CD14-positive monocyte (primary cell): ENCODE measurements around the gene LDLRAD4. TPM values are rescaled to one million over a fixed set of nuclear protein-coding genes. Genes with fewer than 3 reads are reported as not detected.
A peak's percentile ranks its signal among the peaks of the same experiment; 100 is the strongest.

Experiments used
- DNase-seq, 3 donors: peaks; one replicate each; pipeline ENCODE4 v3.0.0-alpha.2; 2011 to 2022
- H2AFZ ChIP-seq: 2 replicates; pipeline ENCODE4 v1.6.0; 2012; ENCODE audit warnings: mild to moderate bottlenecking, low read depth, low read length, inconsistent platforms; ENCODE audit not compliant: insufficient read depth, poor library complexity, severe bottlenecking
- H3K27ac ChIP-seq, 2 donors: 1 replicate in 1 of 2; 2 replicates in 1 of 2; pipeline ENCODE4 v1.5.1; 2012 to 2013; ENCODE audit warnings: low read length in 2 of 2, control low read depth in 1 of 2, inconsistent platforms in 1 of 2, low read depth in 1 of 2, mild to moderate bottlenecking in 1 of 2
- H3K27me3 ChIP-seq, 2 donors: one replicate each; pipeline versions ENCODE4 v1.6.0 to v1.6.1; 2011 to 2013; ENCODE audit warnings: low read length in 2 of 2; ENCODE audit not compliant: control insufficient read depth in 2 of 2, insufficient read depth in 2 of 2
- H3K36me3 ChIP-seq, 2 donors: replicated peaks in 1 of 2; 1 replicate in 1 of 2; 2 replicates in 1 of 2; pipeline versions ENCODE4 v1.5.1 to v1.6.1; 2012 to 2013; ENCODE audit warnings: low read length in 2 of 2, control low read depth in 1 of 2, inconsistent platforms in 1 of 2, mild to moderate bottlenecking in 1 of 2; ENCODE audit not compliant: insufficient read depth in 2 of 2, control insufficient read depth in 1 of 2
- H3K4me1 ChIP-seq, 2 donors: 1 replicate in 1 of 2; 2 replicates in 1 of 2; pipeline versions ENCODE4 v1.5.1 to v1.6.1; 2012 to 2013; ENCODE audit warnings: low read length in 2 of 2, control low read depth in 1 of 2, inconsistent platforms in 1 of 2, mild to moderate bottlenecking in 1 of 2, moderate library complexity in 1 of 2; ENCODE audit not compliant: insufficient read depth in 2 of 2, control insufficient read depth in 1 of 2
- H3K4me2 ChIP-seq: replicated peaks from 2 replicates; pipeline ENCODE3; 2012; ENCODE audit warnings: low read length, moderate library complexity, mild to moderate bottlenecking; ENCODE audit not compliant: poor library complexity, severe bottlenecking; ENCODE audit errors: extremely low read depth
- H3K4me3 ChIP-seq, 3 experiments: fragments of 200-600 bp in 1 of 3; sonication (generic) in 1 of 3; replicated peaks in 1 of 3; 1 replicate in 2 of 3; 2 replicates in 1 of 3; pipeline ENCODE4 v1.5.1; 2011 to 2013; ENCODE audit warnings: low read length in 3 of 3, mild to moderate bottlenecking in 3 of 3, control low read depth in 2 of 3, low read depth in 2 of 3, inconsistent platforms in 1 of 3, moderate library complexity in 1 of 3
- H3K79me2 ChIP-seq: 2 replicates; pipeline ENCODE4 v1.6.0; 2012; ENCODE audit warnings: mild to moderate bottlenecking, control low read depth, inconsistent platforms, low read length, moderate library complexity; ENCODE audit not compliant: insufficient read depth
- H3K9ac ChIP-seq: 2 replicates; pipeline ENCODE4 v1.6.0; 2017; ENCODE audit warnings: low read length, mild to moderate bottlenecking; ENCODE audit not compliant: insufficient read depth, poor library complexity, severe bottlenecking
- H3K9me3 ChIP-seq, 2 donors: replicated peaks in 1 of 2; 1 replicate in 1 of 2; 2 replicates in 1 of 2; pipeline versions ENCODE4 v1.5.1 to v1.6.1; 2012 to 2013; ENCODE audit warnings: low read length in 2 of 2, control low read depth in 1 of 2; ENCODE audit not compliant: control insufficient read depth in 1 of 2, insufficient read depth in 1 of 2
- H4K20me1 ChIP-seq: 2 replicates; pipeline ENCODE4 v1.6.0; 2012; ENCODE audit warnings: mild to moderate bottlenecking, low read length, control low read depth, moderate library complexity; ENCODE audit not compliant: insufficient read depth
- H3K27ac Mint-ChIP-seq, 7 donors: one replicate each; pipeline ENCODE4 v1.8.0; 2020; ENCODE audit warnings: mild to moderate bottlenecking in 7 of 7, mixed read lengths in 7 of 7, moderate library complexity in 6 of 7, inconsistent platforms in 2 of 7
- H3K27me3 Mint-ChIP-seq, 3 donors: one replicate each; pipeline ENCODE4 v1.8.0; 2021 to 2022; ENCODE audit warnings: low read depth in 3 of 3, mild to moderate bottlenecking in 3 of 3, mixed read lengths in 3 of 3, moderate library complexity in 3 of 3, inconsistent platforms in 1 of 3
- H3K36me3 Mint-ChIP-seq, 2 donors: one replicate each; pipeline ENCODE4 v1.8.0; 2020; ENCODE audit warnings: mixed read lengths in 2 of 2, inconsistent platforms in 1 of 2, mild to moderate bottlenecking in 1 of 2
- H3K4me1 Mint-ChIP-seq: one replicate; pipeline ENCODE4 v1.8.0; 2020; ENCODE audit warnings: mild to moderate bottlenecking, mixed read lengths
- H3K4me3 Mint-ChIP-seq, 2 donors: one replicate each; pipeline ENCODE4 v1.8.0; 2020; ENCODE audit warnings: mild to moderate bottlenecking in 2 of 2, mixed read lengths in 2 of 2, moderate library complexity in 1 of 2
- H3K9me3 Mint-ChIP-seq, 7 donors: one replicate each; pipeline ENCODE4 v1.8.0; 2020 to 2022; ENCODE audit warnings: mixed read lengths in 7 of 7, mild to moderate bottlenecking in 6 of 7, moderate library complexity in 6 of 7, inconsistent platforms in 2 of 7
- WGBS: methylation state at CpG from one replicate; pipeline ENCODE4 v1.1.5; 2013; ENCODE audit warnings: missing lambda C conversion rate; ENCODE audit not compliant: insufficient coverage; 5-methylcytosine and 5-hydroxymethylcytosine counted together
- intact Hi-C, 2 donors: fragments of 100-400 bp; cut with micrococcal nuclease; formaldehyde crosslinking; loops; one replicate each; pipeline versions ENCODE4 v1.15.0 to v1.15.1; 2023
- polyA plus RNA-seq, 3 donors: library from polyadenylated mRNA; depleted of rRNA in 1 of 3; unstranded in 2 of 3; stranded (reverse) in 1 of 3; fragments of 300-500 nt in 2 of 3; fragments of >200 nt in 1 of 3; fragmentation: Illumina TruSeq in 2 of 3; gene quantifications; 1 replicate in 2 of 3; 2 replicates in 1 of 3; pipeline ENCODE4 v1.2.3, GENCODE V29; 2012 to 2021
- TF ChIP-seq, protein P1 (sequence below): fragments of 200-600 bp; IDR thresholded peaks from one replicate; pipeline ENCODE4 v1.8.0; 2022; ENCODE audit warnings: antibody characterized with exemption, mild to moderate bottlenecking

LDLRAD4 gene
- polyA plus RNA-seq, 3 donors, result 13.5 to 15.4 (median 13.8) TPM

DNA sequence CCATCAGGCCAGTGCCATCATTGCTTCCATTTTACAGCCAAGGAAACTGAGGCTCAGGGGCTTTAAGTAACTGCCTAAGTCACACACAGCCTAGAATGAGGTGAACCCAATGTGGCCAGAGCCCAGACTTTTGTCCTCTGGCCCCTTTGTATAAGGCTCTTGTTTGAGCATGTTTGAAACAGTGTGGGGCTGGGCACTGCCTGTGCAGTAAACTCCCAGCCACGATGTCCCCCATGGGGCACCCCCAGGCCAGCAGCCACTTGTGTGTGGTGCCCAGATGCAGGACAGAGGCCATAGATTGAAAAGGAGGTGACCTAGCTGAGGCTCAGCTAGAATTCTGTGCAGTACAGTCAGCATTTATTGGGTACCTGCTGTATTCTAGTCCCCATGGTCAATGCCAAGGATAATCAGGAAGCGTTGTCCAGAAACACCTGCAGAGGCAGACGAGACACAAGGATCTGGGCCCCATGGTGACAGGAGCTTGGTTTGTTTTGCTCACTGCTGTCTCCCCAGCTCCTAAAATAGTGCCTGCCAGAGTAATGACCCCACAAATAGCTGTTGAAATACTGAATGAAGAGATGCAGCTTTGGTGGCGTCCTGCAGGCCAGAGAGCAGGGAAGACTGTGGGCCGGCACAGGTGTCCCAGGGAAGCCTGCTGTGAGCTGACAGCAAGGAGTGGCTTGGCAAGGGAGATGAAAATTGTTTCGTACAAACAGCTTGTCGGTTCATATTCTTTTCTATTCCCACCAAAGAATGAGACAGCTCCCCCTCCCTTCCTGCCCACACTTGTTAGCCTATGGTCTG lies 160.7 kb downstream of the LDLRAD4 start:
- Histone ChIP-seq H4K20me1 (peaks cover 12% of the 10 kb centered on the region), H3K27me3 (no peaks in the 10 kb centered on the region), H3K4me2 (no peak overlapping the region), H3K9ac (no peak overlapping the region), H3K27ac (no peak overlapping the region), H3K9me3 (no peaks in the 10 kb centered on the region), H3K4me1 (peaks cover 27 to 37% of the 10 kb centered on the region in 2 donors), H3K79me2 (no peaks in the 10 kb centered on the region), H3K4me3 (no peak overlapping the region), H3K36me3 (no peaks in the 10 kb centered on the region), H2AFZ (no peak overlapping the region)
- 89% methylated on average over 5 of the region's 7 CpGs for WGBS
- peaks cover 0 to 3% (median 0%) of the 10 kb centered on the region in 7 donors for H3K9me3 Mint-ChIP-seq
- H3K4me3 Mint-ChIP-seq, result no peak overlapping the region
- H3K4me1 Mint-ChIP-seq, result peaks cover 41% of the 10 kb centered on the region
- TF ChIP-seq, protein P1, sequence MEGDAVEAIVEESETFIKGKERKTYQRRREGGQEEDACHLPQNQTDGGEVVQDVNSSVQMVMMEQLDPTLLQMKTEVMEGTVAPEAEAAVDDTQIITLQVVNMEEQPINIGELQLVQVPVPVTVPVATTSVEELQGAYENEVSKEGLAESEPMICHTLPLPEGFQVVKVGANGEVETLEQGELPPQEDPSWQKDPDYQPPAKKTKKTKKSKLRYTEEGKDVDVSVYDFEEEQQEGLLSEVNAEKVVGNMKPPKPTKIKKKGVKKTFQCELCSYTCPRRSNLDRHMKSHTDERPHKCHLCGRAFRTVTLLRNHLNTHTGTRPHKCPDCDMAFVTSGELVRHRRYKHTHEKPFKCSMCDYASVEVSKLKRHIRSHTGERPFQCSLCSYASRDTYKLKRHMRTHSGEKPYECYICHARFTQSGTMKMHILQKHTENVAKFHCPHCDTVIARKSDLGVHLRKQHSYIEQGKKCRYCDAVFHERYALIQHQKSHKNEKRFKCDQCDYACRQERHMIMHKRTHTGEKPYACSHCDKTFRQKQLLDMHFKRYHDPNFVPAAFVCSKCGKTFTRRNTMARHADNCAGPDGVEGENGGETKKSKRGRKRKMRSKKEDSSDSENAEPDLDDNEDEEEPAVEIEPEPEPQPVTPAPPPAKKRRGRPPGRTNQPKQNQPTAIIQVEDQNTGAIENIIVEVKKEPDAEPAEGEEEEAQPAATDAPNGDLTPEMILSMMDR, result no peak
- peak overlapping the region in 4 of 7 donors; percentile 6 to 77 (median 46) for H3K27ac Mint-ChIP-seq
- no peak for DNase-seq
- peaks cover 0 to 11% (median 7%) of the 10 kb centered on the region in 3 donors for H3K27me3 Mint-ChIP-seq
- intact Hi-C loops, result loop anchor here in 1 of 2 donors (10.0 kb wide), 1 partner anchor 186 kb away; no protein-coding TSS in a partner anchor
- peaks cover 0 to 3% of the 10 kb centered on the region in 2 donors for H3K36me3 Mint-ChIP-seq

DNA sequence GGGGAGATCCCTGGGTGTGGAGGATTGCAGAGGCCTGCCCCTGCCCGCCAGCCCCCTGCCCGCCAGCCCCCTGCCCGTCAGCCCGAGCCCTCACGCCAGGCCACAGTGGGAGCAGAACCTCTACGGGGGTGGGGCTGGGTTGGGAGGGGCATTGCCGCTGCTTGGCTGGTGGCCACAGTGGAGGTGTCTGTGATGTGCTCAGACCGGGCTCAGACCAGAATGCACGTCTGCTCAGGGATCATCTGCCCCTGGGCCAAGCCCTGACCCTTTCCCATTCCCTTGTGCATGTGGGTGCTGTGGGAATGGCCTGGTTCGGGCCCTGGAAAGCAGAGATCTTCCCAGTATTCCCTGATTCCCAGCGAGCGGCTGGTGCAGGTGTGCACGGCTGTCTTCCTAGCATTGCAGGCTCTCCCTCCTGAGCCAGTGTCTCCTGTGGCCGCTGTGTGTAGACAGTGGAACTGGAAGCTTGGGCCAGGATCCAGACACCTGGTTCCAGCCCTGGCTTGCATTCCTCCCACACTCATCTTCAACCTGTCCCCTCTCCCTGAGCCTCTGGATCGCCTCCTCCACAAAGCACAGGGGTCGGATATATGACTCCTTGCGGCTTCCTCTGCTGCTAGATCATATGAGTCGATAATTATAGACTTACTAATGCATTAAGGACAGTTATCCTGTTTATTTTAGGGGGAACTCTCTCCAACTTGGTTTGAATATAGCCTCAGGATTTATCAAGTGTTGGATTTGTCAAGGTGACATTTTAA lies 161.6 kb downstream of the LDLRAD4 start:
- Histone ChIP-seq H3K79me2 (no peaks in the 10 kb centered on the region), H3K36me3 (no peaks in the 10 kb centered on the region), H3K9me3 (no peaks in the 10 kb centered on the region), H3K4me3 (no peak overlapping the region), H3K27me3 (no peaks in the 10 kb centered on the region), H3K9ac (no peak overlapping the region), H4K20me1 (peaks cover 12% of the 10 kb centered on the region), H2AFZ (no peak overlapping the region), H3K4me1 (peaks cover 27 to 37% of the 10 kb centered on the region in 2 donors), H3K27ac (no peak overlapping the region), H3K4me2 (no peak overlapping the region)
- DNase-seq, result no peak
- peak overlapping the region in 1 of 2 donors; percentile 46 for H3K4me3 Mint-ChIP-seq
- peaks cover 38% of the 10 kb centered on the region for H3K4me1 Mint-ChIP-seq
- intact Hi-C loops, result loop anchor here in 1 of 2 donors (10.0 kb wide), 1 partner anchor 185 kb away; no protein-coding TSS in a partner anchor
- TF ChIP-seq, protein P1, result no peak
- peaks cover 0 to 3% of the 10 kb centered on the region in 2 donors for H3K36me3 Mint-ChIP-seq
- H3K27me3 Mint-ChIP-seq, result peaks cover 0 to 11% (median 6%) of the 10 kb centered on the region in 3 donors
- H3K27ac Mint-ChIP-seq, result peak overlapping the region in 2 of 7 donors; percentile 41 to 99
- H3K9me3 Mint-ChIP-seq, result peaks cover 0 to 3% (median 0%) of the 10 kb centered on the region in 7 donors
- WGBS, result 93% methylated on average over 12 of the region's 18 CpGs
